Vagina (tissue), 2 donors: ENCODE data around the gene NBPF3.

Experiments
- CTCF ChIP-seq, 3 experiments: fragments of 450-650 bp in 2 of 3; fragments of 200-600 bp in 1 of 3; sonication (generic) in 1 of 3; IDR thresholded peaks; one replicate each; pipeline ENCODE4 v1.5.1; 2017 to 2019; ENCODE audit warnings: antibody characterized with exemption in 3 of 3, mild to moderate bottlenecking in 2 of 3, moderate library complexity in 2 of 3
- POLR2A ChIP-seq, 2 donors: fragments of 450-650 bp; IDR thresholded peaks; one replicate each; pipeline ENCODE4 v1.6.1; 2017; ENCODE audit warnings: antibody characterized with exemption in 2 of 2, mild to moderate bottlenecking in 2 of 2, moderate library complexity in 2 of 2
- POLR2AphosphoS5 ChIP-seq, 2 donors: sonication (generic); formaldehyde crosslinking; IDR thresholded peaks; one replicate each; pipeline ENCODE4 v1.9.0; 2017; ENCODE audit warnings: antibody characterized with exemption in 2 of 2, mild to moderate bottlenecking in 2 of 2, low read depth in 1 of 2; ENCODE audit not compliant: insufficient read depth in 1 of 2

- no peak for TF ChIP-seq POLR2A (IDR thresholded peaks at IDR 0.05)
- no peak for TF ChIP-seq CTCF (IDR thresholded peaks at IDR 0.05)
- no peak for TF ChIP-seq POLR2AphosphoS5 (IDR thresholded peaks at IDR 0.05; ENCODE audit: insufficient read depth in 1 of 2, low read depth in 1 of 2)
Observed at GRCh38 chr1:21468599-21468998, 28.7 kb downstream of the NBPF3 start.
